HG02642 (cell line): ENCODE results near the gene MEPCE.
"Not testable (repeated sequence)": the region's sequence is repeated elsewhere in the genome, so short reads cannot be mapped to it uniquely, and the experiment has no call there.

Source experiments
- ATAC-seq: cut with Tn5 transposase; IDR thresholded peaks from one replicate; pipeline ENCODE4 v1.9.1; 2021; ENCODE audit warnings: mild to moderate bottlenecking; ENCODE audit not compliant: unreplicated experiment, poor library complexity

Gene MEPCE

DNA sequence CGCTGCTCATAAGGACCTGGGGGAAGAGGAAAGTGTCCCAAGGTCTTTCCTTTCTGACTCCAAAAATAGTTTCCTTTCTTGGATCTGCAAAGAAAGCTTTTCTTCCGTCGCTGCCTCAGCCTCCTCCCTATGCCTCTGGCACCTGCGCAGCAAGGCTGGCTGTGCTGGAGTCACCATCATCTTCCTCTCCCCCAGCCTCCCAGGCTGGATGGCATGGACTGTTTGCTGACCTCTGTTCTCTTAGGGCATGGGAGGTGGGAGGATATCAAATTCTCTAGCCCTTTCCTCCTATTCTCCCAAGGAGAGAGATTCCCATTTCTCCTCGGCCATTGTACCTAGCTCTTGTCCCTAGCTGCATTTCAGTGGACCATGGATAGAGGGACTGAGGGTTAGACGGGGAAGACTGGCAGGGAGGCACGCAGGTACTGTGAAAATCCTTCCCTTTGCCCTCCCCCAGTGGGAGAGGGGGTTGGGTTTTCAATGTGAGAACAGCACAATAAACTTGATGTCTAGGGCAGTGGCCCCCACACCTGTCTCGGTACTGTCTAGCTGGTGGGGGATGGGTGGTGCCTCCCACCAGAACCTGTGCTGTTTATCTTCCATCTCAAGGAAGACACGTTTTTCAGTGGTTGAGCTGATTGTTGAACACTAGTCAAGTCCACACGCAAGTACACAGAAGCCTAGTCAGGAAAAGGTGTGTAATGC, 4.1 kb downstream of the MEPCE start:
- no peak for ATAC-seq

DNA sequence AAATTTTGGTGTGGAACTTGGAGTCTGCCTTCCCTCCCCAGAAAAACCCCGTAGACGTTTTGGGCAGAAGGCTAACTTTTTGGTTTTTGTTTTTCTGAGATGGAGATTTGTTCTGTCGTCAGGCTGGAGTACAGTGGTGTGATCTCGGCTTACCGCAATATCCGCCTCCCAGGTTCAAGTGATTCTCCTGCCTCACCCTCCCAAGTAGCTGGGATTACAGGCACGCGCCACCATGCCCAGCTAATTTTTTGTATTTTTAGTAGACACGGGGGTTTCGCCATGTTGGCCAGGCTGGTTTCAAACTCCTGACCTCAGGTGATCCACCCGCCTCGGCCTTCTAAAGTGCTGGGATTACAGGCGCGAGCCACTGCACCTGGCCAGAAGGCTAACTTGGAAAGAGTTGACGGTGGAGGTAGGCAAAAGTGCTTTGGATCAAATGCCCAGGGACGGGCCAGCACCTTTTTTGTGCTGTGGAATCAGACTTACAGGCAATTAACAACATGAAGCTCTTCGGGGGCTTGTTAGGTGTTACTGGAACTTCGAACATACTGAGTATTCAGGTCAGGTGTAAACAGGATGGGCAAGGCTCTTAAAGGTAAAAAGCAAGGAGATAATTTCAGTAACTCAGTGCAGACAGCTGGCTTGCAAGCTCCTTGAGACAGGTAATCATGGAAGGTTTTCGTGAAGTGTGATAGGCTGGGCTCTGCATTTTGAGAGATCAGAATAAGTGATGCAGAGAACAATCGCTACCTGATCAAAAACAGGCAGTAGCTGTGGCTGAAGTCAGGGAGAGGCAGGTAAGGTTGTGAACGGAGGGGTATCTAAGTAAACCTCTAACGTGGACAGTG, 4.9 kb downstream of the MEPCE start:
- no peak for ATAC-seq

DNA sequence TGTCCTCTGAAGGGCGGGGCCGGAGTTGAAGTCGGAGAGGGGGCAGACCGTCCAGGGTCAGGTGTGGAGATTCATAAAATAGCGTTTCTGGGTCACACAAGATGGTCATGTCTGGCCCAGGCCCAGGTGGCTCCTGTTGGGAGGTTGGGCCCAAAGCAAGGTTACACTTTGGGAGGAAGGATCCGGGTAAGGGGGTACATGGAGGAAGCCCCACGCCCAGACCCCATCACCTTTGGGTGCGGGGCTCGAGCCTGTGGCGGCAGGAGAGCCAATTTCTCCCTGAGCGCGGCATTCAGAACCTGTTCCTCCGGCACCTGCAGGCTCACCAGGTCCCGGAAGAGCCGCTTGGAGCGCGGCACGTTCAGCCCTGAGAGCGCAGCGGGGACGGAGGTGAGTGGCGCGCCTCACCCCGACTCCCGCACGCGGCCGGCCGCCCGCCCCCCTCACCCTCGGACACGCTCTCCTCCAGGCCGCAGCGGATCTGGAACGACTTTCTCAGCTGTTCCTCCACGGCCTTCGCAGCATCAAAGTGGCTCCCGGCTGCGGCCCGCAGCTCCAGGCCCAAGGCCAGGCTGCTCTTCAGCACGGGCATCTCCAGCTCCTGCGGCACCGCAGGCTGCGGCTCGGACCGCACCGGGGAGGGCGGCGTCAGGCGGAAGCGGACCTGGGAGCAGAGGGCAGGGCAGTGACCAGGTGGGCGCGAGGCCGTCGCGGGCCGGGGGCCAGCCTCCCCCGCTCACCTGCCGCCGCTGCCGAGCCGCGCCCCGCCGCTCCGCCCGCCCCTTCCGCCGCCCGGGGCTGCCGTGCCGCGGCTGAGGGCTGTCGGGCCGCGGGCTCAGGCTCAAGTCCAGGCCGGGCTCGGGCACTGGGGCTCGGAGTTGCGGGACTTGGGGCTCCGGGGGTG, 6.0 kb downstream of the MEPCE start:
- ATAC-seq: peak; percentile 26

DNA sequence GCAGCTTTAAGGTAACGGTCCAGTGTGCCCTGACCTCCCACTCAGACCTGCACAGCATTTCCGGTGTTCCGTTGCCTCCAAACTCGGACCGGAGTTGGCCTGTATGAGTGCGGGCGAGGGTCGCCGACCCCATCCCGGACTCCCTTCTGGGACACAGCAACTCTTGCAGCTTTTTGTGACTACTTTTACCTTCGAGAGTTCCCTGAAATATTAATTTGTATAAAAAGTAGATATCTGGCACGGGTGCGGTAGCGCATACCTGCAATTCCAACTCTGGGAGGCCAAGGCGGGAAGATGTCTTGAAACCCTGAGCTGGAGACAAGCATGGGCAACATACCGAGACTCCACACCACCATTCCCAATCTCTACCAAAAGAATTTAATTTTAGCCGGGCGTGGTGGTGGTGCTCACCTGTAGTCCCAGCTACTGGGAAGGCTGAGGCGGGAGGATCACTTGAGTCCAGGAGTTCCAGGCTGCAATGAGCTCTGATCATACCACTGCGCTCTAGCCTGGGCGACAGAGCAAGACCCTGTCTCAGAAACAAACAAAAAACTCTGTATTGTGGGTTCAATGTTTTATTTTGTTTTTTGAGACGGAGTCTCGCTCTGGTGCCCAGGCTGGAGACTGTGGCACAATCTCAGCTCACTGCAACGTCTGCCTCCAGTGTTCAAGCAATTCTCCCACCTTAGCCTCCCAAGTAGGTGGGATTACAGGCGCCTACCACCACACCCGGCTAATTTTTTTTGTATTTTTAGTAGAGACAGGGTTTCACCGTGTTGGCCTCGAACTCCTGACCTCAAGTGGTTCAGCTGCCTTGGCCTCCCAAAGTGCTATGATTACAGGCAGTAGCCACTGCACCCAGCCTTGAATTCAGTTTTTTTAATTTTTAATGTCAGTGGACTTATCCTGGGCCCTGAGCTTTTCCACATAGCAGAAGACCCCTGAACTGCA, 7.8 kb downstream of the MEPCE start:
- ATAC-seq: no peak

DNA sequence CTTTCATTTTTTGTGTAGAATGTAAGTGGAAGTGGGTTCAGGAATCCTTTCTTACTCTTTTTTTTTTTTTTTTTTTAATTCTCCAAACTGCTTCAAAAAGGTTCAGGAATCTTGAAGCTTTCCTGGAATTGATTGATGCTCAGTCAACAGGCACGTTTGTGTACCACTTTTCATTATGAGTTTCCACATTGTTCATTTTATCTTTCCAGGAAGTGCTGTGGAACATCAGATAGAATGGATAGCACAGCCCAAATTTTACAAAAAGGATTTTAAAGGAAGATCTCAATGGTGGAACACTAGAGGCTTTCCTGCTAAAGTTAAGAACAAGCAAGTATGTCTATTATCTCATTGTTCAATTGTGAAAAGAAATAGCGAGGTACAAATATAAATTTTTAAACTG, 8.5 kb downstream of the MEPCE start:
- ATAC-seq: no peak

DNA sequence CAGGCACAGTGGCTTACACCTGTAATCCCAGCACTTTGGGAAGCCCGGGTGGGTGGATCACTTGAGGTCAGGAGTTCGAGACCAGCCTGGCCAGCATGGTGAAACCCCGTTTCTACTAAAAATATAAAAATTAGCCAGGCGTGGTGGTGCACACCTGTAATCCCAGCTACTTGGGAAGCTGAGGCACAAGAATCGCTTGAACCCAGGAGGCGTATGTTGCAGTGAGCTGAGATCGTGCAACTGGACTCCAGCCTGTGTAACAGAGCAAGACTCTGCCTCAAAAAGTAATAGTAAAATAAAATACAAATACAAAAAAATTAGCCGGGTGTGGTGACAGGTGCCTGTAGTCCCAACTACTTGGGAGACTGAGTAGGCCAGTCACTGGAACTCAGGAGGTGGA, 9.1 kb downstream of the MEPCE start:
- not testable (repeated sequence) for ATAC-seq

DNA sequence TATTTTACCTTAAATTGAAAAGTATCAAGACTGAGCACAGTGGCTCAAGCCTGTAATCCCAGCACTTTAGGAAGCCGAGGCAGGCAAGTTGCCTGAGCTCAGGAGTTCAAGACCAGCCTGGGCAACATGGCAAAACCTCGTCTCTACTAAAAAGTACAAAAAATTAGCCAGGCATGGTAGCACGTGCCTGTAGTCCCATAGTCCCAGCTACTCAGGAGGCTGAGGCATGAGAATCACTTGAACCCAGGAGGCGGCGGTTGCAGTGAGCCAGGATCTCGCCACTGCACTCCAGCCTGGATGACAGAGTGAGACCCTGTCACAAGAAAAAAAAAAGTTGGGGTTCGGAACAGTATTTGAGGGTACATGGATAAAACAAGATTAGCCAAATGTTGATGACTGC, 9.6 kb downstream of the MEPCE start:
- not testable (repeated sequence) for ATAC-seq

DNA sequence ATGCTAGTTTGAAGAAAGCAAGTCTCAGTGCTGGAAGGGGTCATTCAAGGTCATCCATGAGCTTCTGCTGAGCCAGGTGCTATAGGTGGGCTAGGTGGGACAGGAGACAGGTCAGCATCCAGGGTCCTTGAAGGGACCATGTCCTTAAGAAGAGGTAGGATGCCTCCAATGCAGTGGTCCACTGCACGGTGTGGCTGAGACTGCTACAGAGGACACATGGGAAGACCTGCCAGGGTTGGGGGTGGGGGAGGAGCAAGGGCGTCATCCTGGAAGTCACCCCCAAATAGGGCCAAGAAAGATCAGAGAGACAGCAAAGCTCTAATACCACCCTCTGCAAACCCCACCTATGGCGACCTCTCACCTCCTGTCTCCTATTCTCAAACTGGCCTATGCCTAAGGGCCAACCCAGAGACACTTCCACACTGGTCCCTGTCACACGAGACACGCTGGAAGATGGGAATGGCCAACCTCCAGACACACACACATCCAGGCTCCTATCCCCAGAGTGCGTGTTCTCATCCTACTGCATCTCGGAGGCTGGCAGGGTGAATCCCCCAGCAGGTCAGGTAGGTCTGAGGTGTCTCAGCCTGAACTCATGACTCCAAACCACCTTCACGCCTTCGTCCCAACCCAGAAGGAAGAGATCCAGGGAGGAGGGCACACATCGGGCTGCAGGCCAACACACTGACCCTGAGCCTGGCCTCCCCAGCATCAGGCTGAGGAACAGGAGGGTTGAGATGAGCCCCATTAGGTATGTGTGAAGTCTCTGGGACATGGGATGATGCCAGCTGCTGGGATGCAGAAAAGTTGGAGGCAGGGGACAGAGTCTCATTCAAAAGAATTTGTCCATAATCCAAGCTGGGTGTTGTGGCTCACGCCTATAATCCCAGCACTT, 12.3 kb downstream of the MEPCE start:
- ATAC-seq: no peak

DNA sequence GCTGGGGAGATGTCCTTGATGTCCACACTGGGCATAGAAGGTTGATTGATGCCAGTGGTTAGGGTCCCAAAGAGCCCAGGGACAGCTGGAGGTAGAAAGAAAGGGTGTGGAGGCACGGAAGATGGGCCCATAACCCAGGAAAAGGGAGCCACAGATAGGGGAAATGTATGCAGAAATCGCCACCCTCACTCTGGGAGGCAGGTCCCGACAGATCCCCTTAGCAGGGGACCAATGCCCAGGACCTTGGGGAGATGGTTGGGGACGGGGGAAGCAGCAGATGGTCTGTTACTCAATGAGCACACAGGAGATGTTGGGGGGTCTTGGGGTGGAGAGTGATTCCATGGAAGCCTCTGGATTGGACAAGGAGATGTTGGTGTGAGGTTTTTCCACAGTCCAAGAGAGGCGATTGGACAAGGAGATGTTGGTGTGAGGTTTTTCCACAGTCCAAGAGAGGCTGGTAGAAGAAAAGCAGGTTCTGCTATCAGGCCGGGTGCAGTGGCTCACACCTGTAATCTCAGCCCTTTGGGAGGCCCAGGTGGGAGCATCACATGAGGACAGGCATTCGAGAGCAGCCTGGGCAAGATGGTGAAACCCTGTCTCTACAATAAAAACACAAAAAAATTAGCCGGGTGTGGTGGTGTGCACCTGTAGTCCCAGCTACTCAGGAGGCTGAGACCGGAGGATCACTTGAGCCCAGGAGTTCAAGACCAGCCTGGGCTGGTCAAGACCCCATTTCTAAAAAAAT, 13.6 kb downstream of the MEPCE start:
- no peak for ATAC-seq

DNA sequence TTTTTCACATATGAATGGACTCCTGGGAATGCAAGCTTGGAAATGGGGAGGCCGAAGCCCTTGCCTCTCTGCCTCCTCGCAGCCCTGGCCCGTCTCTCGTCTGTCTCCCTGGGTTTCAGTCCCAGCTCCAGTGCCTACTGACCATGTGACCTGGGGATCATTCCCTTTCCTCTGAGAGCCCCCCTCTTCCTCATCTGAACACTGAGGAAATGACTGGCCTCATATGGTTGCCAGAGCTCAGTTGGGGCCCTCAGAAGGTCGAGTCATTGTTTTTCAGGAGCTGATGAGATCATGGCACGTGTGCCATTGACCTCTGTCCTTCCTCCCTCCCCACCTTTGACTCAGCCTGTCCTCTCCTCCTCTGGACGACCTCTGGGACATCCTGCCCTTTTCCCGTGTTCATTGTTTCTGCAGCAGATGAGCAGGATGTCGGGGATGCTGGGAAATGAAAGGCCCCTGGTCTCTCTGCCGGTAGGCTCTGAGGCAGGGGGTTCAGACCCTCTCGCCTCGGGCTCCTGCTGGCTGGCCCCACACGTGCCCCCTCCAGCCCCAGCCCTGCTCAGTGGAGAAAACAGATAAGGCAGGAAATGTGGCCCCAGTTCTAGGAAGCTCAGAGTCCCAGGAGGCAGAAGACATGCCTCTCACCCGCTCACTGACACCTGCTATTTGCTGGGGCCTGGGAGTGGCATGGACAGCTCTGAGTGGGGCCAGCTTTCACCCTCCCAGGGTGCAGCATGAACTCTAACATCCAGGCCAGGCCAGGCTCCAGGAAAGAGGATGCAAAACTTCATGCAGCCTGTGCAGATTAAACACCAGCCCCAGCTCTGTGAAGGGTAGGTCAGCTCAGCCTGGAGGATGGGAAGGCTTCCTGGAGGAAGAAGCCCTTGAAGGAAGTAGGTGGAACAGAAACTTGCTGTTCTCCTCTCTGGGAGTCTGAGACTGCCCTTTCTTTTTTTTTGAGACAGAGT, 15.0 kb downstream of the MEPCE start:
- no peak for ATAC-seq

DNA sequence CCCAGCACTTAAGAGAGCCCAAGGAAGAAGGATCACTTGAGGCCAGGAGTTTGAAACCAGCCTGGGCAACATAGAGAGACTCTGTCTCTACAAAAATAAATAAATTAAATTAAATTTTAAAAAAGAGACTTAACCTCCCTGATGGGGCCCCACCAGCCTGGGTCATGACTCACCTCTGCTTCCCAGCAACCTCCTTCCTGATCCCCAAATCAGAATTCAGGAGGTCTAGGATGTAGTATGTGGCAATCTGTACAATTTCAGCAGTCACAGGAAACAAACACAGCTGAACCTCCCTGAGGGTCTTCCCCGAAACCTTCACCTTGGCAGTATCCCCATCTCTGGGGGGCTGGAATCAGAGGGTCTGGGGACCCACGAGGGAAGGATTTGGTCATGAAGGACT, 16.4 kb downstream of the MEPCE start:
- ATAC-seq: no peak

DNA sequence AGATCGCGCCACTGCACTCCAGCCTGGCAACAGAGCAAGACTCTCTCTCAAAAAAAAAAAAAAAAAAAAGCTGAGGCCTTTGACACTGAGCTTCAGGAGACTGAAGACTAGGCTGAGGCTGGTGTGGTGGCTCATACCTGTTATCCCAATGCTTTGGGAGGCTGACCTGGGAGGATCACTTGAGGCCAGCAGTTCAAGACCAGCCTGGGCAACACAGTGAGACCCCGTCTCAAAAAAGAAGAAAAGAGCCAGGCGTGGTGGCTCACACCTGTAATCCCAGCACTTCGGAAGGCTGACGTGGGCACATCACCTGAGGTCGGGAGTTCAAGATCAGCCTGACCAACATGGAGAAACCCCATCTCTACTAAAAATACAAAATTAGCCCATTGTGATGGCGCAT, 17.7 kb downstream of the MEPCE start:
- ATAC-seq: not testable (repeated sequence)

DNA sequence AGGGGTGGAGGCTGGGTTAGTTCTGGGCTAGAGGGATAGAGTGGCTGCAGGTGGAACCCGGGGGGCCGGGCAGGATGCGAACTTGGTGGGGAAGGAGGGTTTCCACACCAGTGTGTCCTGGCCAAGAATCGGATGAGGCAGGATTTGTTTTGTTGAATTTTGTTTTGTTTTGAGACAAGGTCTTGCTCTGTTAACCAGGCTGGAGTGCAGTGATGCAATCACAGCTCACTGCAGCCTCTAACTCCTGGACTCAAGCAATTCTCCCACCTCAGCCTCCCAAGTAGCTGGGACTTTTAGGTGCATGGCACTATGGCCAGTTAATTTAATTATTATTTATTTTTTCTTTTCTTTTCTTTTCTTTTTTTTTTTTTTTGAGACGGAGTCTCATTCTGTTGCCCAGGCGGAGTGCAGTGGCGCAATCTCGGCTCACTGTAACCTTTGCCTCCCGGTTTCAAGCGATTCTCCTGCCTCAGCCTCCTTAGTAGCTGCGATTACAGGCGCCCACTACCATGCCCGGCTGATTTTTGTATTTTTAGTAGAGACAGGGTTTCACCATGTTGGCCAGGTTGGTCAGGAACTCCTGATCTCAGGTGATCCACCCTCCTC, 19.7 kb downstream of the MEPCE start:
- no peak for ATAC-seq

DNA sequence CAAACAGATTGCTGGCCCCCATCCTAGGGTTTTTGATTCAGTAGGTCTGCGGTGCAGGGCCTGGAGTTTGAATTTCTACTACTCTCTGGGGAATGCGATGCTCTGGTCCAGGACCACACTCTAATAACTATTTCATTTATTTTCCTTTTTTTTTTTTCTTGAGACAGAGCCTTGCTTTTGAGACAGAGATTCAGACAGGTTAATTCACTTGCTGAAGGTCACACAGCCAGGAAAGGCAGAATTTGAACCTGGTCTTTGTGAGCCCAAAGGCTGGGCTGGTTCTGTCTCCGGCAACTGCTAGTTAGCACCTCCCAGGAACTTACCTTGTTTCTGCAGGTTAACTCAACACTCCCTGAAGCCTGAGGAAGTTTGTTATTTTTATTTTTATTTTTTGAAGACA, 22.9 kb downstream of the MEPCE start:
- no peak for ATAC-seq

DNA sequence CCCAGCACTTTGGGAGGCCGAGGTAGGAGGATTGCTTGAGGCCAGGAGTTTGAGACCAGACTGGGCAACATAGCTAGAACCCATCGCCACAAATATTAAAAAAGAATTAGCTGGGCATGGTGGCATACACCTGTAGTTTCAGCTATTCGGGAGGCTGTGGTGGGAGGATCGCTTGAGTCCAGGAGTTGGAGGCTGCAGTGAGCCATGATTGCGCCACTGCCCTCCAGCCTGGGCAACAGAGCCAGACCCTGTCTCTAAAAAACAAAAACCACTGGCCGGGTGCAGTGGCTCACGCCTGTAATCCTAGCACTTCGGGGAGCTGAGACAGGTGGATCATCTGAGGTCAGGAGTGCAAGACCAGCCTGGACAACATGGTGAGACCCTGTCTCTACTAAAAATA, 24.2 kb downstream of the MEPCE start:
- ATAC-seq: not testable (repeated sequence)

DNA sequence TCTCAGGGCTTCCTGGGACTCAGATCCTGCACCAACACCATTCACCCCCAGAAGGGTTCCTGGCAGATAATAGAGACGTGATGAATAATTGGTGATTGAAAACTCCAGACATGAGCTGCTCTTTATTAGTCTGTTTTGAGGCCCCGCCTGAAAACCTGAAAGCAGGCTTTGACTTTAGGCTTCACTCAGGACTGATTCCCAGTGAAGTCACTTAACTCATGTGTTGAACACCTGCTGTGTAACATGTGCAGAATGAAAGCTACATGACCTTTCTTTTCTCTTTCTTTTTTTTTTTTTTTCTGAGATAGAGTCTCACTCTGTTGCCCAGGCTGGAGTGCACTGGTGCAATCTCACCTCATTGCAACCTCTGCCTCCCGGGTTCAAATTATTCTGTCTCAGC, 25.6 kb downstream of the MEPCE start:
- no peak for ATAC-seq

DNA sequence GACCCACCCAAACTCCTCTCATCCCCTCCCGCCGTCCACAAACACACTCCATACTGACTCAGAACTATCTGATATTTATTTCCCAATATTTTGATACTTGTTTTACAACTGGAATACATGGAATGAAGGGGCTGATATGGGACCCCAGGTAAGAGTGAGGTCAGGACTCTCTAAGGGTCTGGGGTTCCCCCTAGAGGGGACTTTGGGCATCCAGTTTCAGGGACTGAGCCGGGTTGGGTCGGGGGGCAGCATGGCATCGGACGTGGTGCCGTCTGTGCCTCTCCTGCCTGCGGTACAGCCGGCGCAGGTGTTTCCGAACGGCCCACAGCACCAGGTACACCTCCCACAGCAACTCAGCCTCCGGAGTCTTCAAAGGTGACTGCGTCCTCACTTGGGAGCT, 26.9 kb downstream of the MEPCE start:
- no peak for ATAC-seq
